ENCODE results near the gene TRPM3.
"Not testable (repeated sequence)": the region's sequence is repeated elsewhere in the genome, so short reads cannot be mapped to it uniquely, and the experiment has no call there.

The TRPM3 gene

DNA sequence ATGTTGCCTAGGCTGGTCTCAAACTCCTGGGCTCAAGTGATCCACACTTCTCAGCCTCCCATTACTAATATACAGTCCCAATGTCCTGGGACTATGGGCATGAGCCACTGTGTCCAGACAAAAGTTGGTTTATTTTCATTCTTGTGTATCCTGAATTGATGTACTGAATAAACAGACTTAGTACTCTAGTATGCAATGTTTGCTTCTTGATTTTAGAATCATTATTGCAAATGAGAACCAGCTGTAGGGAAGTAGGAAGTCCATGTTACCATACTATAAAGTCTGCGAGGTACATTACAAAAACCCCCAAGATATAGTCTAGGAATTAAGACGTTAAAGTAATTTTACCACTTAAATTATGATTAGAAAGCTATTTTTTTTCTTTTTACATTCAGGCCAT is 372.4 kb downstream of the TRPM3 start:
- no peak for DNase-seq (ENCODE audit: low spot score)

DNA sequence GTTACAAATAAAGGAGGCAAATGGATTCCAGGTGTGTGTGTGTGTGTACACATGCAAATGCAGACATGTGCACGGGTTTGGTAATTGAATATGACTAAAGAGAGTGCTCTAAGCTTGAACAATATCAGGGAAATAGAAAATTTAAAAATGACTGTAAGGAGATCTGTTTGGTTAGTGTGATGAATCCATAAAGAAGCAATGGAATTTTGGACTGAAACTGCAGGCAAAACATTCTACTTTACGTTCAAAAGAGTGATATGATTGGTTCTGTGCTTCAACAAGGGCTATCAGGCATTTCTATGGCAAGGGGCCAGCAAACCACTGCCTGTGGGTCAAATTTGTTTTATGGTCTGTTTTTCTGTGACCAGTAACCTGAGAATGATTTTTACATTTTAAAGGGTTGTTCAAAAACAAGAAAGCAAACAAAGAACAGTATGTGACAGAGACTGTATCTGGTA is 374.1 kb downstream of the TRPM3 start:
- no peak for DNase-seq (ENCODE audit: low spot score)

DNA sequence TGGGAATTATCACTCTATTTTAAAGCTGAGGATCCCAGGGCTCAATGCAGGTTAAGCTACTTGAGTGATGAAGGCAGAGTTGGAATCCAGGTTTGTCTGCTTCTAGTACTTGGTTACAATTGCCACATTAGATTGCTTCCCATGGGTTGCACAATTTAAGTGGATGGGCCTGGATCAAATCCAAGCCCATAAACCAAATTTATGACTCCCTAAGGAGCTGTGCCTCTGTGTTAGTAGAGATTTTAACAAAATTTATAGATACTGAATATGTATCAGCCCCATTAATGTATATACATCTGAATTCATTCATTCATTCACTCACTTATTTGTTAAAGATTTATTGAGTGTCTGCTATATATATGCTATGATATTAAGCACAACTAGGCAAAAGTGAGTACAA is 374.7 kb downstream of the TRPM3 start:
- no peak for DNase-seq (ENCODE audit: low spot score)

- no peak for DNase-seq (ENCODE audit: low spot score)
Observed at GRCh38 chr9:70746316-70746715, 375.1 kb downstream of the TRPM3 start.

DNA sequence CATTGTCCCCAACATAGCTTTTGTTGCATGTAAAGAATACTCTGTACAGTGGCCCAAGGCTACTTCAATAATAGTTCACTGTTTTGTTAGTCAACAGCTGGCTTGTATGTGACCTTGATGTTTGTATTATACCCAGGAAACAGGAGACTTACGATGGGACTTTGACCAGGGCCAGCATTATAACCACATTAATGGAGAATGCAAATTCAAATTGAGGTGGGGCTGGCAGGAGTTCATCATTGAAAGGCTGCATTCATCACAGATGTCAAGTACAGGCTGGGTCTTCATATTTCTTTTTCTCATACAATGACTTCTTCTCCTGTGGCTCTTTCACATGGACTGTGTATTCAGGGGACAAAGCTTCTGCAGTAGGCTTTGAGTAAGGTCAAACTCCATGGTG is 396.6 kb downstream of the TRPM3 start:
- DNase-seq (ENCODE audit: low spot score), result not testable (repeated sequence)

DNA sequence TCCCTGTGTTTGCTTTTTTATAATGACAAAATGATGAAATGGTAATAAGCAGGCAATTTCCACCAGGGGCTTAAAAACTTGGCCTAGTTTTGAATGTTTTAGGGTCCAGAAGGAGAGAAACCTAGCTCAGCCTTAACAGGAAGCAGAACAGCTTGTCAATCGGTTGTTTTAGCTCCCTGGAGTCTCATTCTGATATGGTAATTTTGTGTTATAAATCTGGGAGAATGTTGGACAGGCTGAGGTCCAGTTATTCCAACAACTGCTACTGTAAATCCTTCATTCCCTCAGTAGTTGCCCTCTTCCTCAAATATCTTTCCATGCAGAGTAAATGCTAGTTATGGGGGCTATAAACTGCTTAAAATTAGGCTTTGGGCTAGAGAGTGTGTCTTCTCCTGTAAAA is 397.4 kb downstream of the TRPM3 start:
- DNase-seq (ENCODE audit: low spot score), result not testable (repeated sequence)

- DNase-seq (ENCODE audit: low spot score), result not testable (repeated sequence)
Observed at GRCh38 chr9:70706797-70707196, 414.6 kb downstream of the TRPM3 start.

DNA sequence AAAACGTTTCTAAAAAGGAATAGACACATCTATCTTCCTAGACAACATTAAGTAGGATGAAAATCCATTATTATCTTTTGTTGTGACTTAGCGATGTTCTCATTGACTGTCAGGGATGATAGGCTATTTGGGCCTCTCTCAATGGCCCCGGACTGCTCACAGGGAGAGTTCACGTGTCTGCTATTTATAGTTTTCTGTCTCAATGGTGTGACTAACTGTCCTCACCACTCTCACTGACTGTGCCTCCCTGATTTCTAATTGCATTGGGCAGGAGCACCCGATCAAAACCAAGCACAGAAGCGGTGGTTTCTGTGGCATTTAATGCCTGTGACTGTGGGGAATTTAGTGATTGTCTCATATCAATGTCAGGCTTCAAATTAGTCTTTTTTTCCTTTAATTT is 420.3 kb downstream of the TRPM3 start:
- no peak for DNase-seq (ENCODE audit: low spot score)

DNA sequence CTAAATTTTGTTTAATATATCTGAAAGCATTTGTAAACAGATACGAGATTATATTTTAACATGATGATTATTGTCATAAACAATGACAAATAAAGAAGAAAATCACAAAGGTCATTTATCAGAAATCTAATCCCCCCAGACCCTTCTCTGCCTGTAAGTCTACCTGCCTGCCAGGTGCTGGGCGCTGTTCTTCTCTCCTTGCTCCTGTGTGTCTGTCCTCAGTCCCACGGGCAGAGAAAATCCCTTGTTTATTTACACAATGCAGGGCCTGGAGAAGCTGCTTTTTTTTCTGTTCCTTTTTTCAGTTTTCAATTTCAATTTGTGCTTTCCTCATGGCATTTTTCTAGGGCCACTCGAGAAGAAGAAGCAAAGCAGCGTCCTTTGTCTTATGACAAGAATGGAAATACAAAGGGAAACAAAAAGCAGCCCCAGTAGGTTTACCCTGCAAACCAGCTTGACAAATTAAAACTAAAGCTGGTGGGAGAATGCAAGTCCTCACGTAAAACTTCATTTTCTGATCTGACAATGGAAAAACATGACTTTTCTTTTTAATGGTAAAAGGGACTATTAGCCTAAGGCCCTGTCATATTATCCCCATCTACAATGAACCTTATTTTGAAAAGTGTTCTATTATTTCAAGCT is 424.6 kb downstream of the TRPM3 start:
- no peak for DNase-seq (ENCODE audit: low spot score)

- no peak for DNase-seq (ENCODE audit: low spot score)
Observed at GRCh38 chr9:70694758-70695157, 426.7 kb downstream of the TRPM3 start.

GRCh38 chr9:70693186-70693585 is 428.2 kb downstream of the TRPM3 start:
- no peak for DNase-seq (ENCODE audit: low spot score)

DNA sequence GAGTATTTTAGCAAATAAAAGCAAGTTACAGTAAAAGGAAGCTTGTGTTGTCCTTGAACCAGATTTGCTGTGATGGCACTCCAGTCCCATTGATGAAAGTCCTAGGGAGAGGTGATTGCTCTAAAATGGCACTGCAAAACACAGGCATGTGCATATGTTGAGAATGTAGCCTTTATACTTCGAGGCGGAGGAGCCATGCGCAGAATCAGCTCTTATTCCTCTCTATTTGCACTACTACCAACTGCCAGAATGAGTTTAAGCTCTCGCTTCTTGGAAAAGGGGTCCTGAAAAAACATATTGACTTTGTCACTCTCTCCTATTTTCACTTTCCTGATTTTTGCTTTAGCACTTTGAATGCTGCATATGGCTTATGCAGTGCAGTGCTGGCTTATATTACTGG is 429.0 kb downstream of the TRPM3 start:
- no peak for DNase-seq (ENCODE audit: low spot score)

- DNase-seq (ENCODE audit: low spot score), result no peak
Observed at GRCh38 chr9:70688704-70689103, 432.7 kb downstream of the TRPM3 start.

- no peak for DNase-seq (ENCODE audit: low spot score)
Observed at GRCh38 chr9:70683841-70684240, 437.6 kb downstream of the TRPM3 start.

- DNase-seq (ENCODE audit: low spot score), result no peak
Observed at GRCh38 chr9:70682298-70682697, 439.1 kb downstream of the TRPM3 start.

DNA sequence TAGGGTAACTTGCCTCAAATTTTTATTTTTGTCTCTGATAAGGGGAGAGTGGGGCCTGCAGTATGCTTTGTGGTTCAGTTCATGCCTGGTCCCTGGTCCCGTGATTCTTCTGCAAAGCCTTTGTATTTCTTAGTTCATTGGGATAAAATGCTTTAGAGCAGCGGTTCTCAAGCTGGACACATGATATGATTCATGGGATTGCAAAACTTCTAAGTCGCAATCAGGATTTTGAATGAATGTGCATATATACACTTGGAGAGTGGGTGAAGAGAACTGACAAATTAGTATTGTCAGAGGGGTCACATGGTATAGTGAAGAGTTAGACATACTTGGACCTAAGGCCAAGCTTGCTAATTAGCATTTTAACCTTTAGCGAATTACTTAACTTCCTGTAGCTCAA is 441.6 kb downstream of the TRPM3 start:
- DNase-seq (ENCODE audit: low spot score), result no peak

GRCh38 chr9:70678153-70678552 is 443.3 kb downstream of the TRPM3 start:
- no peak for DNase-seq (ENCODE audit: low spot score)

DNA sequence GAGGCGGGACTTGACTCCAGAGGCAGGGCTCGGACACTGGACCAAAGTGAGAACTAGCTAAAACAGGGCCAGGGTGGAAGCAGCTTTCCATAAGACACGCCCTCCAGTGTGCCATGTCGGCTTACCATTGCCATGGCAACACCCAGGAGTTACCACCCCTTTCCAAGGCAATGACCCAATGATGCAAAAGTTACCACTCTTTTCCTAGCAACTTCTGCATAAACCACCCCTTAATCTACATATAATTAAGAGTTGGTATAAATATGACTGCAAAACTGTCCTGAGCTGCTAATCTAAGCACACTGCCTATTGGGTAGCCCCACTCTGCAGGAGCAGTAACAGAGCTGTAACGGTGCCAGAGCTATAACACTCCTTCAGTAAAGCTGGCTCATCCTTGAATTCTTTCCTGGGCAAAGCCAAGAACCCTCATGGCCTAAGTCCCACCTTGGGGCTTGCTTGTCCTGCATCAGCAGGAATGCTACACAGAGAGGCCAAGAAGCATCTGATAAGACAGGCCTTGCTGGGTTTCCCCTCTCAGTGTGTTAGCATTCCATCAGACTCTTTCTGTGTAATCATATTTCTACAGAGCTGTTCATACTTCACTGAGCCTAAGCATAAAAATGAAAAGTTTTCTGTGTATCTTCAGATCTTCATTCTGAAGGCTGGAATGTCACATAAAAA is 444.2 kb downstream of the TRPM3 start:
- DNase-seq (ENCODE audit: low spot score), result no peak

DNA sequence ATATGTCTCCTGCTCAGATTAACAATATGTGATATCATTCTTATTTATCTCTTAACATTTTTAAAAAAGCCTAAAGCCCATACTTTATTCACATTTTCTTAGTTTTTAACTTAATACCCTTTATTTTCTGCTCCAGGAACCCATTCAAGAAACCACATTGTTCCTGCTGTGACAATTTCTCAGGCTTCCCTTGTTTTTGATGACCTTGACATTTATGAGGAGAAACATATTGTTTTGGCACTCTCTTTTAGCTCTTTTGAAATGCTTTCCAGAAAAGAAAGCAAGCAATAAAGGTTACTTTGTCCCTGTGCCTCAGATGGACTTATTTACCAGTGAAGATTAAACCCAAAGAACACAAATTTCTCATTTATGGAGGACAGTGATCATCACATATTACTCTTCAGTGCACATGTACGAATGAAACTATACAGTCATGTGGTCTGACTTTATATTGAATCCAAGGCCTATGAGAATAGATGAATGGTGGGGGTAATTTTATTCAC is 445.5 kb downstream of the TRPM3 start:
- no peak for DNase-seq (ENCODE audit: low spot score)

GRCh38 chr9:70673844-70674243 is 447.6 kb downstream of the TRPM3 start:
- no peak for DNase-seq (ENCODE audit: low spot score)

- DNase-seq (ENCODE audit: low spot score), result no peak
Observed at GRCh38 chr9:70672161-70672649, 449.2 kb downstream of the TRPM3 start.

- DNase-seq (ENCODE audit: low spot score), result no peak
Observed at GRCh38 chr9:70668751-70669150, 452.7 kb downstream of the TRPM3 start.

GRCh38 chr9:70658765-70659164 is 462.7 kb downstream of the TRPM3 start:
- DNase-seq (ENCODE audit: low spot score), result no peak

DNA sequence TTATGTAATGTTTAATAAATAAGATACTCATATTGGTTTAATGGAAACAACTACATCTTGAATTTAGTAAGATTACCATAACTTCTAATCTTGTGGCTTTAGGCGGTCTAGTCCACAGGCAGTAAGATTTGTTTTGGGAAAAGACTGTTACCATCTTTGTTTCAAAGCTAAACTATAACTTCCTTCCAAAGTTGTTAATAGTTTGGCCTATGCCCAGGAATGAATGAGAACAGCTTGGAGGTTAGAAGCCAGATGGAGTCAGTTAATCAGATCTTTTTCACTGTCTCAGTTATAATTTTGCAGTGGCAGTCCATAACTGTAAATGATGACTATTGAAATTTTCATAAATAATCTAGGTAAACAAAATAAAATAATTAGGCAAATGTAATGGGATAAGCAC is 465.1 kb downstream of the TRPM3 start:
- no peak for DNase-seq (ENCODE audit: low spot score)
